GM12892 (cell line): ENCODE data around the gene WDR20.

Experiments
- DNase-seq: peaks from one replicate; pipeline ENCODE4 v3.0.0; 2011; ENCODE audit not compliant: insufficient read length
- FAIRE-seq: peaks from 2 replicates; lab custom pipeline; 2011; peaks lifted over from hg19 to GRCh38; lab: Jason Lieb, UNC
- POLR2A ChIP-seq: IDR thresholded peaks from 2 replicates; pipeline ENCODE4 v1.6.1; 2011; ENCODE audit warnings: low read depth, low read length, control low read depth
- POLR2AphosphoS5 ChIP-seq: IDR thresholded peaks from 2 replicates; pipeline ENCODE4 v1.6.1; 2011; ENCODE audit warnings: low read depth, low read length, control low read depth
- TAF1 ChIP-seq: IDR thresholded peaks from 2 replicates; pipeline ENCODE4 v1.6.1; 2011; ENCODE audit warnings: low read depth, mild to moderate bottlenecking, control low read depth, low read length, borderline replicate concordance

WDR20 gene

DNA sequence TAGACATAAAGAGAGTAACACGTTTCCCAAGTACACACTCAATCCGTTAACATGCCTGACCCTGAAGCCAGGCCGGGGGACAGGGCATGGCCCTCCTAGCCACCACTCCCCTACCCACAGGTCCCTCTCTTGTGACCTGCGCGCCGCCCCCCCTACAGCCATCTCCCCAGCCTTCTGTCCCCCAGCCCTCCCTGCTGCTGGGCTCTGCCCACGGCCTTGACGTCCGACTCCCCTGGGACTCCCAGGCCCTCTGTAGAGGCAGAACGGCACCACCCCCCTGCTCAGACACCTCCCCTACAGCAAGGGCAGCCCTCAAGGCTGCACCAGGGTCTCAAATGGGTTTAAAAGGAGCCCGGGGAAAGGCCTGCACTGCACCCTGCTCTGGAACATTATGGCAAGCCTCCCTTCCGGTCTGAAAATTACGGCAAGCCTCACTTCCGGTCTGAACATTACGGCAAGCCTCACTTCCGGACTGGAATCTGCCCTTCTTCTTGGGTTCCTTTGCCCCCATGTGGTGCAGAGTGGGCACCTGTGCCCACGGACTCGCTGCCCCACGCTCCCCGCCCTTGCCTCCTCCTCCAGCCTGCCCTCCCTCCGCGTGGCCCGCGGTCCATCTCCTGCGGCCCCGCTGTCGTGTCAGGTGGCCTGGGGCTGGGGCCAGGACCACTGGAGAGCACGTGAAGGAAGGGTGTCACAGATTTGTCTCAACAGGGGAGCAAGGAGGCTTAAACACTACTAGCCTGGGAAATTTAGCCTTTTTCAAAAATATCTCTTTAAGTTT lies 87.7 kb downstream of the WDR20 start:
- TF ChIP-seq TAF1 (no peak), POLR2AphosphoS5 (no peak), POLR2A (no peak)
- no peak for FAIRE-seq

DNA sequence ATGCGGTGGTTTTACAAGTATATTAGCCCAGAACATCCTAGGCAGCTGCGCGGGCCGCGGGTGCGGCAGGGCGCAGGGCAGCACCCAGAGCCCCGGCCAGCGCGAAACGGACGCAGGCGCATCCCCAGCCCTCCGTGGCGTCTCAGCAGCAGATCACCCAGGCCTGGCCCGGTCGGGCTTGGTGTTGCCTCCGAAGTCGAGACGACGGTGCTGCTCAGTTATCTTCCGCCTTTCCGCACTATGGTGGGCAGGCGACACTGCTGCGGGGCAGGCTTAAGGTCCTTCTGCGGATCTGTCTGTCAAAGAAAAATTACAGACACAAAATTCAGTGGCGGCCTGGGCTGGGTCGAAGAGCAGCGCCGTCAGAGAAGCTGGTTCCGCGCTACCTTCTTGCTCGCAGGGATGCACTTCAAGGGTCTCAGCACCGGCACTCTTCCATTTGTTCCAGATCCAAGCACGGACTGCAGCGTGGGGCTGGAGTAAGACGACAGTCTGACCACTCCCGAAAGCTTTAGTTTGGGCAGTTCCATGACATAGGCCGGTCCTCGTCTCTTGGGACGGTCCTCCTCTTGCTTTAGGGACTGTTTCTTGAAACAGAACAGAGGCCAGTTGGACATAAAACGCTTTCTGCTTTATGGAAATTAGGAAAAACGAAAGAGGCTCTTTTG lies 89.5 kb downstream of the WDR20 start:
- TF ChIP-seq TAF1 (no peak), POLR2AphosphoS5 (no peak), POLR2A (no peak)
- DNase-seq (no peak), FAIRE-seq (no peak)

More for the DNA sequence above, 87.7 kb downstream of the WDR20 start:
- no peak for DNase-seq

DNA sequence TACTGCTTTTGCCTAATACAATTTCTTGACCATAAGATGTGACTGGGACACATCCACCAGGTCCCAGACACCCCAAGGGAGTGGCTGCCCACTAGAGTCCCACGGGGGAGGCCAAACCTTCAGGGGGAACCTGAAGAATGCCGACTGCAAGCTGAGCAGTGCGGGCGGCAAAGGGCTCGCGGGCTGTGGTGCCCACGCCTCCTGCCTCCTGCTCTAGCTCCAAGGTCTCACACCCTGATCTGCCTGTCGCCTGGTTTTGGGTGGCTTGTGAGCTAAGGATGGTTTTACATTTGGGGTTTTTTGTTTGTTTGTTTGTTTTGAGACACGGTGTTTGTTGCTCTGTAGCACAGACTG lies 90.0 kb downstream of the WDR20 start:
- TF ChIP-seq POLR2AphosphoS5 (no peak), TAF1 (no peak), POLR2A (no peak)
- FAIRE-seq (no peak), DNase-seq (no peak)

DNA sequence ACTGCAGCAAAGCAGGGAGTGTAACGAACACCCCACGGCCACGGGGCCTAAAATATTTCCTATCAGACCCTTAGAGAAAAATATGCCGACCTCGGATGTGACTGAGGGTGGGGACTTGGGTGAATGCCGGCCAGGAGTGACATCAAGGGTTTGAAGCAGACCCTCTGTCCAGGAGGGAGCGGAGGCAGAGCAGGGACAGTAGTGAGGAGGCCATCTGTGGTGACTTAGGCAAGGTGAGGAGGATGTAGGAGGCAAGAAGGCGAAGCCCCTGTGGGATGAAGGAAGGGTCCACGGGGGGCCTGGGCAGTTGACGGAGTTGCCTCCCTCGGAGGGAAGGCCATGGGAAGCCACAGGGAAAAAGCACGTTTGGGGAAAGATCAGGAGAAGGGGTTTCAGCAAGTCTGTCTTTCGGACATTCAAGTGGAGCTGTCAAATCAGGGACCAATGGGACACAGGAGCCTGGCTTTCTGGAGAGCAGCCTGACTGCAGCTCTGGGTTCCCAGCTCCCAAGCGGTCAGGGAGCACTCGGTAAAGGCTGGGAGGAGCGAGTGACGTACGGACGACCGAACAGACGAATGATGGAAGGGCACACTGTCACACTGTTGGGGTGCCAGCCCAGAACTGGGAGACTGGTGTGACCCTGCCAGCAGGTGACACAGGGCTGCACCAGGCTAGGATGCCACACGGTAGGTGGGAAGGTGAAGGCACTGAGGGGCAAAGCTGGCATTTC lies 90.9 kb downstream of the WDR20 start:
- FAIRE-seq = no peak
- DNase-seq = no peak
- TF ChIP-seq POLR2AphosphoS5 (no peak), TAF1 (no peak), POLR2A (no peak)

DNA sequence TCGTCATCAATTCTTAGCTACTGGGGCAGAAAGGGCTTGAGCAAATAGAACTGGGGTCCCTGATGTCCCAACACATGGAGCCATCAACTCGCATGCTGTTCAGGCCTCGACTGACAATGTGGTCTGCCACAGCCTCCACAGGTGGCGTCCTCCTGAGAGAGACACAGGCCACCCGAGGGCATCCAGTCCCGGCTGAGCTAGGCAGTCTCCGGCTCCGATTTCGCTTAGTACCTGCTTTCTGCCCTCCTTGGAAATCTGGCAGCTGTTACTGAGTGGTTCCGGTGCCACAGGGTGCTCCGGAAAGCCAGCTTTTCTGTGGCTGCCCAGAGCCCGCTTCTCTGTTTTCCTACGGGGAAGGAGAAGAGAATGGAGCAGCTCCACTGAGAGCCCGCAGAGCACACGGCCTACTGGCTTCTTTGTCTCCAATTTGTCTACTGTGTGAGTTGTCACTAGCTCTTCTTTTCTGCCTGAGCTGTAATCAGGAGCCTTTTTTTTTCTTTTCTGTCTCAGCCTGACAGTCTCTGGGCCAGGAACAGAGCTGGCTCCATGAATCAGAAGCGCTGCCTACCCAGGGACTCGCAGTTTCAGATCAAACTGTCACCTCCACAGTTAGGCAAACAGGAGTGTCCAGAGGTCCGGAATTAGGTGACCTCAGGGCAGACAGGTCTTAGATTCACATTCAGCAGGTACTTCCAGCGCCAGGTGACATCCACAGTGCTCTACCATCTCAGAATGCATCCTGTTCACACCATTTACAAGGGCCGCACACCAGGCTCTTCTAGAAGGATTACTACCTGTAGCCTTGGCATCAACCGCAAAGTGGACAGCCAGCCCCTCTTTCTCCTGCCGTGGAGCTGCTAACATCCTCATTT lies 92.0 kb downstream of the WDR20 start:
- FAIRE-seq (no peak), DNase-seq (no peak)
- TF ChIP-seq POLR2A (no peak), TAF1 (no peak), POLR2AphosphoS5 (no peak)

DNA sequence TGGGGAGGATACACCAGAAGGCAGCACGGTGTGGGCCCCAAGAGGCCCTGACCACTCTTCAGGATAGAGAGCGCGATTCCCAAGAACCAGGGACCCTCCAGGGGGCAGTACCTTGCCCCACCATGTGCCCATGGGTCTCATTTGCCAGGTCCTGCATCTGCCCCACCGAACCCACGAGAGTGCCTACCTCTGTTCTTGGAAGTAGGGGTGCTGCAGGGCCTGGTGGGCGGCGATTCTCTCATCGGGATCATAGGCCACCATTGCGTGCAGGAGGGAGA lies 92.6 kb downstream of the WDR20 start:
- FAIRE-seq (no peak), DNase-seq (no peak)
- no peak for TF ChIP-seq POLR2AphosphoS5
- no peak for TF ChIP-seq TAF1
- TF ChIP-seq POLR2A = no peak

DNA sequence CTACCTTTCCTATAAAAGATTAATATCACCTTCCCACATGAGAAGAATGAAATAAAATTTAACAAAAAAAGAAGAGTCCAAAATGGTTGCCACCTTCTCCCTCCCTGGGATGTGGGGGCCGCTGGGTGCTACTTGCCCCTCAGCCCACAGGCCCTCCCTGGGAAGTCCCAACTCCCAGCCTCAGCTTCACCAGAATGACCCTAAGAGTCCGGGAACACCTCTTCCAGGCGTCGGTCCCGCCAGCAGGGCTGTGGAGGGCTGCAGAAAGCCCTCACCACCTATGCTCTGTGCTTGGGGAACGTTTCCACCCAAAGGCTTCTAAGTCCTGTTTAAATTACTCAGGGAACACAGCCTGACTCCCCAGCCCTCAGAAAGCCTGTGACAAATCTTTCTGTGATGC lies 93.4 kb downstream of the WDR20 start:
- DNase-seq (no peak), FAIRE-seq (no peak)

DNA sequence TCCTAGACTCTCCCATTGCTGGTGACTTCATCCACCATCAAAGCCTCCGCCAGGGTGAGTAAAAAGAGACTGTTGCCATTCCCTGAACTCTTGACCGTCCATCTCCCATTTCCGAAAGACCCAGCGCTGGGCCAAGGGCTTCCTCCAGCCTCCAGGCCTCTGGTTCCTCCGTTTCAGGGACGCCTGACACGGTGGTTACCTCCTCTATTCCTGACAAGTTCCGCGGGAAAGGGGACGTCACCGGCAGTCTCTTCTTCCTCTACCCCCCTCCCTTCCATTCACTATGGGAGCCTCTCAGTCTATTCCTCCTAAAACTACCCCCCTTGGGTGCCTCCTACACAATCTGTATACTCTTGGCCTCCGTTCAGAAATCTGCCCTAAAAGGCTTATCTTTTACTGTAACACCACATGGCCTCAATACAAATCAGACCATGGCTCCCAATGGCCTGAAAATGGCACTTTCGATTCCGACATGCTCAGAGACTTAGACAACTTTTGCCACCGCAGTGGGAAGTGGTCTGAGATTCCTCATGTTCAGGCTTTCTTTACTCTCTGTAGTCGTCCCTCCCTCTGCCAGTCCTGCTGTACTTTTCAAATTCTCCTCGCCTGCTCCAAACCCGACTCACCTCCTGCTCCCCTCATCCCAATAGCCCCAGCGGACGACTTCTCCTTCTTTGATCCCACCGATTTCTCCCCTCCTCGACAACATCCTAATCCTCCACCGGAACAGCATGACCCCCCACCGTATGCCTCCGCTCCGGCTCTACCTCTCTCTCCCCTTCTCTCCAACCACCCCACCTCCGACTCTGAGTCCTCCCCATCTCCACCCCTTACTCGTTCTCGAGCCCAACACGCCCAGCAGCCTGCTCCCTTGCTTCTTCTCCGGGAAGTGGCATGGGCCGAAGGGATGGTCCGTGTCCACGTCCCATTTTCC lies 94.9 kb downstream of the WDR20 start:
- FAIRE-seq = peak; percentile 36
- TF ChIP-seq TAF1 = no peak
- TF ChIP-seq POLR2AphosphoS5 = no peak
- no peak for TF ChIP-seq POLR2A
- DNase-seq = no peak

More for the DNA sequence above, 93.4 kb downstream of the WDR20 start:
- TF ChIP-seq POLR2A = no peak
- no peak for TF ChIP-seq TAF1
- TF ChIP-seq POLR2AphosphoS5 = no peak

DNA sequence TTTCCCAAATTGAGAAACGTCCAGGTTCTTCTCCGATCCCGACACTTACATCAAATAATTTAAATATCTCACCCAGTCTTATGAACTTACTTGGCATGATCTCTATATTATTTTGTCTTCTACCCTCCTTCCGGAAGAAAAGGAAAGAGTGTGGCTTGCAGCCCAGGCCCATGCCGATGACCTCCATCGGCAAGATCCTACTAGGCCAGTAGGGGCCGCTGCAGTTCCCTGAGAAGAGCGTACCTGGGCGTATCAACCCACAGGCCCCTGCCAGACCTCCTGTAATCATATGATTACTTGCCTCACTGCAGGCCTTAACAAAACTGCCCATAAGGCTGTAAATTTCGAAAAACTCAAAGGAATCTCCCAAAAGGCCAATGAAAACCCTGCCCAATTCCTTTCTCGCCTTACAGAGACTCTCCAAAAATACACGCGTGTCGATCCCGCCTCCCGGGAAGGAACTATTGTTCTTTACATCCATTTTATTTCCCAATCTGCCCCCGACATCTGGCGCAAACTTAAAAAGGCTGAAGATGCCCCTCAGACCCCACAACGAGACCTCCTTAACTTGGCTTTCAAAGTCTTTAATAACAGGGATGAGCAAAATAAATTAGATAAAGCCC lies 95.7 kb downstream of the WDR20 start:
- FAIRE-seq = peak; percentile 94
- TF ChIP-seq POLR2A = no peak
- no peak for TF ChIP-seq TAF1
- no peak for TF ChIP-seq POLR2AphosphoS5
- peak; percentile 86 for DNase-seq

DNA sequence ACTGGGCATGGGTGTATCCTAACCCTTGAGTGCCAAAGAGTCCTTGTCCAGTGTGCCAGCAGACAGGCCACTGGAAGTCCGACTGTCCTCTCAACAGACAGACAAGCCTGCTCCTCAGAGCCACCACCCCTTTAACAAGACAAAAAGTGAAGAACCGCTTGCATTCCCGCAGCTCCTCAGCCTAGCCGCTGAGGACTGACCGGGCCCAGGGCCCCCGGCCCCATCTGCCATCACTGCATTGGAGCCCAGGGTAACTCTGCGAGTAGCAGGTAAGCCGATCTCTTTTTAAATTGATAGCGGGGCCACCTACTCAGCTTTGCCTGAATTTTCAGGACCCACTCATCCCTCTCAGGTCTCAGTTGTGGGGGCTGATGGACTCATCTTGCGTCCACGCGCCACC lies 96.3 kb downstream of the WDR20 start:
- FAIRE-seq = no peak
- no peak for DNase-seq
- TF ChIP-seq POLR2A (no peak), TAF1 (no peak), POLR2AphosphoS5 (no peak)
